Renal cortex interstitium (tissue), 3 donors: Measurements from ENCODE around the gene SEPTIN1. TPM values are rescaled to one million over a fixed set of nuclear protein-coding genes. Genes with fewer than 3 reads are reported as not detected.

Experiments
- polyA plus RNA-seq, 3 donors: library from polyadenylated mRNA; unstranded; fragments of 120-200 nt; gene quantifications; one replicate each; pipeline ENCODE4 v1.2.1, GENCODE V29; 2013; ENCODE audit not compliant: insufficient read length in 3 of 3

The SEPTIN1 gene
- polyA plus RNA-seq, 3 donors, result 1.7 to 3.1 (median 3.1) TPM

Other genes with a start within 250 kb of the SEPTIN1 start
- 10 to 100 TPM in 1 of 3 donors, 1 to 10 TPM in 2; 5.3 to 16.6 (median 8.6) TPM for gene CORO1A, start 199.0 kb downstream of the SEPTIN1 start, polyA plus RNA-seq
- 10 to 100 TPM; 26.0 to 39.1 (median 36.5) TPM for gene BOLA2B, start 188.9 kb downstream of the SEPTIN1 start, polyA plus RNA-seq
- gene SLX1A, start 188.7 kb downstream of the SEPTIN1 start, polyA plus RNA-seq, result 10 to 100 TPM; 22.3 to 39.8 (median 23.1) TPM
- 10 to 100 TPM in 2 of 3 donors, 1 to 10 TPM in 1; 5.9 to 17.5 (median 10.7) TPM for gene SULT1A3, start 183.3 kb downstream of the SEPTIN1 start, polyA plus RNA-seq
- 10 to 100 TPM in 2 of 3 donors, 1 to 10 TPM in 1; 4.1 to 12.3 (median 11.1) TPM for gene NPIPB13, start 134.1 kb downstream of the SEPTIN1 start, polyA plus RNA-seq
- 10 to 100 TPM; 53.8 to 60.5 (median 56.7) TPM for gene CD2BP2, start 27.3 kb downstream of the SEPTIN1 start, polyA plus RNA-seq
- gene TBC1D10B, start 12.1 kb downstream of the SEPTIN1 start, polyA plus RNA-seq, result 10 to 100 TPM; 31.1 to 38.7 (median 38.2) TPM
- 1 to 10 TPM in 2 of 3 donors, under 1 TPM in 1; 0.56 to 4.5 (median 1.2) TPM for gene MYL11, start 7.8 kb downstream of the SEPTIN1 start, polyA plus RNA-seq
- gene ZNF48, start 12.9 kb upstream of the SEPTIN1 start, polyA plus RNA-seq, result 10 to 100 TPM; 13.1 to 16.5 (median 13.4) TPM
- 1 to 10 TPM; 4.7 to 9.2 (median 7.2) TPM for gene ZNF771, start 25.0 kb upstream of the SEPTIN1 start, polyA plus RNA-seq
- 10 to 100 TPM; 45.0 to 56.9 (median 48.6) TPM for gene DCTPP1, start 47.5 kb upstream of the SEPTIN1 start, polyA plus RNA-seq
- 10 to 100 TPM; 91.7 to 98.4 (median 94.5) TPM for gene SEPHS2, start 63.3 kb upstream of the SEPTIN1 start, polyA plus RNA-seq
- gene ITGAL, start 90.2 kb upstream of the SEPTIN1 start, polyA plus RNA-seq, result 1 to 10 TPM; 1.9 to 2.9 (median 2.6) TPM
- gene ZNF768, start 144.0 kb upstream of the SEPTIN1 start, polyA plus RNA-seq, result 10 to 100 TPM; 48.0 to 66.6 (median 54.7) TPM
- 10 to 100 TPM in 2 of 3 donors, 1 to 10 TPM in 1; 9.6 to 10.5 (median 10.1) TPM for gene ZNF747, start 152.3 kb upstream of the SEPTIN1 start, polyA plus RNA-seq
- gene ZNF764, start 175.8 kb upstream of the SEPTIN1 start, polyA plus RNA-seq, result 10 to 100 TPM; 10.8 to 15.8 (median 12.5) TPM
- gene ZNF688, start 189.2 kb upstream of the SEPTIN1 start, polyA plus RNA-seq, result 10 to 100 TPM; 10.1 to 16.7 (median 14.7) TPM
- 10 to 100 TPM; 20.2 to 32.3 (median 23.7) TPM for gene ZNF785, start 203.1 kb upstream of the SEPTIN1 start, polyA plus RNA-seq
- gene ZNF689, start 227.8 kb upstream of the SEPTIN1 start, polyA plus RNA-seq, result 10 to 100 TPM; 12.8 to 16.0 (median 14.7) TPM